H7 (cell line): ENCODE data around the gene TEX22. TPM values are rescaled to one million over a fixed set of nuclear protein-coding genes. Genes with fewer than 3 reads are reported as not detected.
"Not testable (repeated sequence)": the region's sequence is repeated elsewhere in the genome, so short reads cannot be mapped to it uniquely, and the experiment has no call there.

Experiments used
- DNase-seq: peaks from one replicate; pipeline ENCODE4 v3.0.0; 2012
- H3K27me3 ChIP-seq: 2 replicates; pipeline ENCODE4 v1.6.0; 2011; ENCODE audit warnings: mild to moderate bottlenecking, low read length; ENCODE audit not compliant: control insufficient read depth, insufficient read depth
- H3K36me3 ChIP-seq: replicated peaks from 2 replicates; pipeline ENCODE4 v1.5.1; 2011; ENCODE audit warnings: low read length; ENCODE audit not compliant: control insufficient read depth, insufficient read depth
- H3K4me3 ChIP-seq: 2 replicates; pipeline ENCODE4 v1.5.1; 2011; ENCODE audit warnings: low read depth, mild to moderate bottlenecking, control low read depth, low read length, moderate library complexity; ENCODE audit not compliant: insufficient read depth
- total RNA-seq: library from RNA; depleted of rRNA; stranded (reverse); fragments of >200 nt; shearing (Covaris generic); gene quantifications from 2 replicates; pipeline ENCODE4 v1.2.3, GENCODE V29; 2014

The TEX22 gene
- total RNA-seq, 1 experiment from 2014 or later: 0.42 TPM

GRCh38 chr14:105358140-105358846 is 40.0 kb upstream of the TEX22 start:
- Histone ChIP-seq H3K27me3 (no peaks in the 10 kb centered on the region), H3K36me3 (no peaks in the 10 kb centered on the region; the same call in 1 of the 2 replicates), H3K4me3 (no peak overlapping the region)
- DNase-seq: no peak

GRCh38 chr14:105358943-105359342 is 39.4 kb upstream of the TEX22 start:
- DNase-seq: no peak
- H3K27me3 ChIP-seq: no peaks in the 10 kb centered on the region
- H3K4me3 ChIP-seq: no peak overlapping the region
- H3K36me3 ChIP-seq: no peaks in the 10 kb centered on the region; the same call in 1 of the 2 replicates

GRCh38 chr14:105361412-105361811 is 36.9 kb upstream of the TEX22 start:
- H3K27me3 ChIP-seq, H3K4me3 ChIP-seq, DNase-seq, H3K36me3 ChIP-seq: not testable (repeated sequence)

- H3K4me3 ChIP-seq: no peak overlapping the region
- H3K27me3 ChIP-seq: no peaks in the 10 kb centered on the region
- no peaks in the 10 kb centered on the region; the same call in 1 of the 2 replicates for H3K36me3 ChIP-seq
- DNase-seq: no peak
Measured at GRCh38 chr14:105363847-105364708, 34.3 kb upstream of the TEX22 start.

GRCh38 chr14:105365101-105365500 is 33.2 kb upstream of the TEX22 start:
- no peak overlapping the region for H3K4me3 ChIP-seq
- H3K27me3 ChIP-seq: no peaks in the 10 kb centered on the region
- no peaks in the 10 kb centered on the region; the same call in 1 of the 2 replicates for H3K36me3 ChIP-seq
- no peak for DNase-seq

DNA sequence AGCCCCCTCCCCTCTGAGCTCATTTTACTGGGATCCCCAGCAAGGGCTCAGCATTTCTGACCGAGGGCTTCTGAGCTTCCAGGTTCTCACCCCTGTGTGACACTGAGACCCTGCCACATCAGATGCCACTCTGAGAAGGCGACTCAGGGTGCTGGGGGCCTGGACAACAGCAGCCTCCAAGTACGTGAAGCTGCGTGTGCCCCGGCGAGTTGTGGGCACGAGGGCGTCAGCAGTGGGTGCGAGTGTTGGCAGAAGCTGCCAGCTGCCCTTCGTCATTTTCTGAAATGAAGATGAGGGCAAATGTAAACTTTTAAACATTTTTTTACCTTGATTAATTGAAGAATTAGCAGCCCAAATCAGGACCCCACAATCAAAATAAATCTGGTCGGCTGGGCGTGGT is 32.7 kb upstream of the TEX22 start:
- no peak for DNase-seq
- H3K36me3 ChIP-seq: no peaks in the 10 kb centered on the region; the same call in 1 of the 2 replicates
- H3K27me3 ChIP-seq: no peaks in the 10 kb centered on the region
- no peak overlapping the region for H3K4me3 ChIP-seq

GRCh38 chr14:105366386-105367074 is 31.8 kb upstream of the TEX22 start:
- no peak overlapping the region for H3K4me3 ChIP-seq
- no peaks in the 10 kb centered on the region for H3K27me3 ChIP-seq
- H3K36me3 ChIP-seq: no peaks in the 10 kb centered on the region; the same call in 1 of the 2 replicates
- no peak for DNase-seq

DNA sequence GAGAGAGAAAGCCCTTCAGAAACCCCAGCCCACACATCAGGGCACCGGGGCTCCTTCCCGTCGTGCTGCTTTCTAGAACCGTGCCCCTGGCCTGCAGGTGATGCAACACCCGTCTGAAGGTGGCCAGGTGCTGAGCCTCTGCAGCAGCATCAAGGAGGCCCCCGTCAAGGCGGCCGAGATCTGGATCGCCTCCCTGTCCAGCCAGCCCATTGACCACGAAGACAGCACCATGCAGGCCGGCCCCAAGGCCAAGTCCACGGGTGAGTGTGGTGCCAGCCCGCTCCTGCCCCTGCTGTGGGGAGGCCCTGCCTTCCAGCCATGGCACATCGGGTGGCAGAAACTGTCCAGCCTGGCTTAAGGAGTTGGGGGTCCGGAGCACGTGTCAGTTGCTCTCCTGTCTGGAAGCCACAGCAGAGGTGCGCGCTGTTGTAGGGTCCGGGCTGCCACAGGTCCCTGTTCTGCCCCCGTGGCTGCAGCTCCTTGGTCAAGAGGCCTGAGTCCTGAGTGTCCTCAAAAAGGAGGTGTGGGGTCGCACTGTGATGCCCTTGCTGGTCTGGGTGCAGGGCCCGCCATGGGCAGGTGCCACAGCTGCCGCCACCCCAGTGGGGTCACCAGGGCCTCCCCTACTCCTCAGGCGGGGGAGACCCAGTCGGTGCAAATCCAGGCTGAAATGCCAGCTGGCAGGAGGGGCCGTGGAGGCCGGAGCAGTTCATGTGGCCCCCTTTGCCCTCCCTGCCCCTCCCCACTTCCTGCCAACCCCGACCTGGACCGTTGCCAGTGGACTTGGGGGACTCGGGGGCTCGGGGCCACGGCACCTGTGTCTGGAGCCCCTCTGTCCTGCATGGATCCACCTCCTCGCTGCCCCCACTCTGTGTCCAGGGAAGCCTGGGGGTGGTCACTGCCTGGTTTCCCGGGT is 31.0 kb upstream of the TEX22 start:
- no peak overlapping the region for H3K4me3 ChIP-seq
- no peaks in the 10 kb centered on the region; the same call in none of the 2 replicates for H3K36me3 ChIP-seq
- no peaks in the 10 kb centered on the region for H3K27me3 ChIP-seq
- no peak for DNase-seq

DNA sequence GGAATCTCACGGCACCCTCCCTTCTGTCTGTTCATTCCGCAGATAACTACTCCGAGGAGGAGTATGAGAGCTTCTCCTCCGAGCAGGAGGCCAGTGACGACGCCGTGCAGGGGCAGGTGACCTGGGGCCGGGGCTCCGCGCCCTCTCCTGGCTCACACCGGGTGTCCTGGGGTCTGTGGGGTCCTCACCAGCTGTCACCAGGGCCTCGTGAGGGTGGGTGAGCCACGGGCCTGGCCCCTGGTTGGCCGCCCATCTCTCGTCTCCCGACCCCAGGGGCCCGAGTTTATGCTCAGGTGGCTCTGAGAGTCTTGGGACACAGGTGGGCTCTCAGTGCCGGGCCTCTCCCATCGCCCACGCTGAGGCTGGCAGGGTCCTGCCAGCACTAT is 30.3 kb upstream of the TEX22 start:
- no peaks in the 10 kb centered on the region; the same call in none of the 2 replicates for H3K36me3 ChIP-seq
- no peak for DNase-seq

DNA sequence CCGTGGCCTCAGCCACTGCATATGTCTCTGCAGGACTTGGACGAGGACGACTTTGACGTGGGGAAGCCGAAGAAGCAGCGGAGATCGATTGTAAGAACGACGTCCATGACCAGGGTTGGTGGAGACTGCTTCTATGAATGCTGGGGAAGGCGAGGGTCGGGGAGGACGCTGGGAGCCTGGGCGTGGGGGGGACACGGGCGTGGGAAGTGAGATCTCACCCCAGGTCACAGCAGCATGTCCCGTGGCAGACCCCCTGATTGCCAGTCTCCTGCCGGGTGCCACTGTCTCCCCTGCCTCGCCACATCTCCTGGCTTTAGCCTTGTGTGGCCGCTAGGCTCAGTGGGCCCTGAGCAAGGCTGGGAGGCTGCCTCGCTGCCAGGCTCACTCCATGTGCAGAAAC is 29.9 kb upstream of the TEX22 start:
- H3K36me3 ChIP-seq: no peaks in the 10 kb centered on the region; the same call in none of the 2 replicates
- H3K4me3 ChIP-seq: no peak overlapping the region
- no peak for DNase-seq
- H3K27me3 ChIP-seq: no peaks in the 10 kb centered on the region

More for the DNA sequence above, 30.3 kb upstream of the TEX22 start:
- Histone ChIP-seq H3K4me3 (no peak overlapping the region), H3K27me3 (no peaks in the 10 kb centered on the region)

- no peak for DNase-seq
- no peaks in the 10 kb centered on the region for H3K27me3 ChIP-seq
- no peak overlapping the region for H3K4me3 ChIP-seq
- H3K36me3 ChIP-seq: no peaks in the 10 kb centered on the region; the same call in none of the 2 replicates
Measured at GRCh38 chr14:105368910-105369652, 29.3 kb upstream of the TEX22 start.

- Histone ChIP-seq H3K36me3 (no peaks in the 10 kb centered on the region; the same call in none of the 2 replicates), H3K4me3 (no peak overlapping the region), H3K27me3 (no peaks in the 10 kb centered on the region)
- DNase-seq: no peak
Measured at GRCh38 chr14:105369653-105370040, 28.7 kb upstream of the TEX22 start.

GRCh38 chr14:105374389-105374788 is 23.9 kb upstream of the TEX22 start:
- no peak for DNase-seq

More at GRCh38 chr14:105374389-105374788, 23.9 kb upstream of the TEX22 start:
- Histone ChIP-seq H3K36me3 (no peaks in the 10 kb centered on the region; the same call in none of the 2 replicates), H3K27me3 (no peaks in the 10 kb centered on the region), H3K4me3 (no peak overlapping the region)
